Pancreas (tissue), 10 donors: ENCODE data around the gene NSD1. TPM values are rescaled to one million over a fixed set of nuclear protein-coding genes. Genes with fewer than 3 reads are reported as not detected.
A peak's percentile ranks its signal among the peaks of the same experiment; 100 is the strongest.

ENCODE experiments used
- ATAC-seq, 4 donors: fragments of 200-7000 bp; cut with Tn5 transposase; one replicate each; pipeline versions ENCODE4 v1.8.0 to v1.9.1; 2020; ENCODE audit warnings: mild to moderate bottlenecking in 4 of 4, moderate library complexity in 4 of 4
- DNase-seq, 6 donors: peaks; one replicate each; pipeline ENCODE4 v3.0.0-alpha.2; 2020
- FAIRE-seq: peaks from 2 replicates; lab custom pipeline; 2012; peaks lifted over from hg19 to GRCh38; lab: Jason Lieb, UNC
- H3K27ac ChIP-seq, 4 donors: fragments of 200-600 bp; sonication (generic); 1 replicate in 3 of 4; 2 replicates in 1 of 4; pipeline versions ENCODE4 v1.5.0 to v1.8.0; 2020
- H3K27me3 ChIP-seq, 4 donors: fragments of 200-600 bp; one replicate each; pipeline ENCODE4 v1.8.0; 2021
- H3K36me3 ChIP-seq, 3 donors: fragments of 200-600 bp; sonication (generic) in 1 of 3; one replicate each; pipeline versions ENCODE4 v1.5.0 to v1.8.0; 2020 to 2021
- H3K4me1 ChIP-seq, 3 donors: fragments of 200-600 bp; one replicate each; pipeline ENCODE4 v1.8.0; 2021
- H3K4me3 ChIP-seq, 4 donors: fragments of 200-600 bp; sonication (generic) in 2 of 4; one replicate each; pipeline versions ENCODE4 v1.5.0 to v1.8.0; 2020 to 2021
- H3K9me3 ChIP-seq, 4 donors: fragments of 200-600 bp; one replicate each; pipeline ENCODE4 v1.8.0; 2021
- WGBS, 2 donors: extraction: QIAGEN DNeasy Blood & Tissue Kit; methylation state at CpG; one replicate each; pipeline ENCODE4 v1.1.7; 2013; 5-methylcytosine and 5-hydroxymethylcytosine counted together
- intact Hi-C, 3 donors: fragments of 100-400 bp; cut with DNase I; formaldehyde crosslinking; loops; one replicate each; pipeline versions ENCODE4 v1.11.1 to v1.14.2; 2022
- polyA plus RNA-seq, 2 donors: library from polyadenylated mRNA; stranded (reverse); fragments of 200-250 nt; gene quantifications; one replicate each; pipeline ENCODE4 v1.2.3, GENCODE V29; 2013
- total RNA-seq, 6 donors: library from RNA; stranded (reverse); fragmentation: NEBNext Ultra II Directional in 4 of 6; extraction: Animal tissue kit (Norgen Biotek cat#: 25700) in 4 of 6; gene quantifications; one replicate each; pipeline versions ENCODE4 v1.2.1 to v1.2.4, GENCODE V29; 2021 to 2023
- TF ChIP-seq, protein P1 (sequence below), 4 donors: fragments of 200-600 bp; sonication (generic) in 3 of 4; IDR thresholded peaks; one replicate each; pipeline versions ENCODE4 v1.5.0 to v1.8.0; 2021; ENCODE audit warnings: antibody characterized with exemption in 4 of 4
- donor health status: healthy with polysubstance abuse.
- donor health status: DM: no; HTN: no; CAD: no; lungs with moderate emphysema.
- donor health status: DM: no; HTN: no; CAD: no.
- donor health status: control.
- donor health status: control.
- donor health status: Bipolar disorder and iron deficiency.
- donor health status: DM: yes; HTN: yes; CAD: no.
- donor health status: DM: no; HTN: no; CAD: no.
- donor health status: DM: no; HTN: no; CAD: no.
- donor health status: DM: yes; HTN: yes; CAD: no.

Gene NSD1
- total and polyA plus RNA-seq, 8 donors: 6.9 to 51.2 (median 33.5) TPM

DNA sequence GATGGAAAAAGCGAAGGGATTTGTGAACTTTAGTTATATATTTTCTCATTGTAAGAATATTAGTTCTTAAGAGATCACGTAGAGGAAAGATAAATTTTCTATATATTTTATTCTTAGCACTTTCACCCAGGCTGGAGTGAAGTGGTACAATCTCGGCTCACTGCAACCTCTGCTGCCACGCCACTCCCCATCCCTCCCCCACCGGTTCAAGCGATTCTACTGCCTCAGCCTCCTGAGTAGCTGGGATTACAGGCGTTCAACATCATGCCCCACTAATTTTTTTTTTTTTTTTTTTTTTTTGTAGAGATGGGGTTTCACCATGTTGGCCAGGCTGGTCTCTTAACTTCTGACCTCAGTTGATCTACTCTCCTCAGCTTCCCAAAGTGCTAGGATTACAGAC is 127.4 kb downstream of the NSD1 start:
- ATAC-seq: no peak
- Histone ChIP-seq H3K27me3 (no peaks in the 10 kb centered on the region), H3K9me3 (no peaks in the 10 kb centered on the region), H3K36me3 (peaks cover 0 to 31% (median 7%) of the 10 kb centered on the region in 3 donors), H3K4me1 (peaks cover 0 to 6% (median 0%) of the 10 kb centered on the region in 3 donors), H3K27ac (no peak overlapping the region), H3K4me3 (no peak overlapping the region)
- intact Hi-C loops: no loop called here
- TF ChIP-seq, protein P1, sequence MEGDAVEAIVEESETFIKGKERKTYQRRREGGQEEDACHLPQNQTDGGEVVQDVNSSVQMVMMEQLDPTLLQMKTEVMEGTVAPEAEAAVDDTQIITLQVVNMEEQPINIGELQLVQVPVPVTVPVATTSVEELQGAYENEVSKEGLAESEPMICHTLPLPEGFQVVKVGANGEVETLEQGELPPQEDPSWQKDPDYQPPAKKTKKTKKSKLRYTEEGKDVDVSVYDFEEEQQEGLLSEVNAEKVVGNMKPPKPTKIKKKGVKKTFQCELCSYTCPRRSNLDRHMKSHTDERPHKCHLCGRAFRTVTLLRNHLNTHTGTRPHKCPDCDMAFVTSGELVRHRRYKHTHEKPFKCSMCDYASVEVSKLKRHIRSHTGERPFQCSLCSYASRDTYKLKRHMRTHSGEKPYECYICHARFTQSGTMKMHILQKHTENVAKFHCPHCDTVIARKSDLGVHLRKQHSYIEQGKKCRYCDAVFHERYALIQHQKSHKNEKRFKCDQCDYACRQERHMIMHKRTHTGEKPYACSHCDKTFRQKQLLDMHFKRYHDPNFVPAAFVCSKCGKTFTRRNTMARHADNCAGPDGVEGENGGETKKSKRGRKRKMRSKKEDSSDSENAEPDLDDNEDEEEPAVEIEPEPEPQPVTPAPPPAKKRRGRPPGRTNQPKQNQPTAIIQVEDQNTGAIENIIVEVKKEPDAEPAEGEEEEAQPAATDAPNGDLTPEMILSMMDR (IDR thresholded peaks at IDR 0.05): no peak
- 91 to 93% methylated on average over 7 of the region's 7 CpGs for WGBS, 2 donors
- DNase-seq: no peak
- no peak for FAIRE-seq

DNA sequence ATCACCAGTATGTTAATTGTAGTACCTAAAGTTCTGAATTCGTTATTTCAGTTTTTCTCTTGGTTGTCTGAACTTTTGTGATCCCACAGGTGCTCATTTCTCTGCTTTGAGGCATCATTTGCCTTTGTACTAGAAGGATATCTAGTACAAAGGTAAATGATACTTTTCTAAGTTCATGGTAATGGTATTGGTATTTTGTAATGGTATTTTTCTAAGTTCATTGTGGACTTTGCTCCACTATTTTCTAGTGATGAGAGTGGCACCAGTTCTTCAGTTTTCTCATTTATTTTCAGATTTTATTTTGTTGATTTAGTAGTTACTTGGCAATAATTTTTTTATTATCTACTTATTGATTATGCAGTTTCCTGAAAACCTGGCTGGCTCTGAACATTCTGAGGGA is 127.9 kb downstream of the NSD1 start:
- H3K4me3 ChIP-seq: no peak overlapping the region
- no peaks in the 10 kb centered on the region for H3K9me3 ChIP-seq
- H3K4me1 ChIP-seq: peaks cover 0 to 6% (median 0%) of the 10 kb centered on the region in 3 donors
- WGBS, 2 donors: 63 to 66% methylated on average over 1 of the region's 1 CpG
- peak overlapping the region in 1 of 4 donors; percentile 15 for H3K27ac ChIP-seq
- peak in 1 of 4 donors; percentile 26 for ATAC-seq
- H3K36me3 ChIP-seq: peaks cover 5 to 37% (median 7%) of the 10 kb centered on the region in 3 donors
- DNase-seq: no peak
- no peak for FAIRE-seq
- no peaks in the 10 kb centered on the region for H3K27me3 ChIP-seq
- intact Hi-C loops: no loop called here
- TF ChIP-seq, protein P1 (IDR thresholded peaks at IDR 0.05): no peak

DNA sequence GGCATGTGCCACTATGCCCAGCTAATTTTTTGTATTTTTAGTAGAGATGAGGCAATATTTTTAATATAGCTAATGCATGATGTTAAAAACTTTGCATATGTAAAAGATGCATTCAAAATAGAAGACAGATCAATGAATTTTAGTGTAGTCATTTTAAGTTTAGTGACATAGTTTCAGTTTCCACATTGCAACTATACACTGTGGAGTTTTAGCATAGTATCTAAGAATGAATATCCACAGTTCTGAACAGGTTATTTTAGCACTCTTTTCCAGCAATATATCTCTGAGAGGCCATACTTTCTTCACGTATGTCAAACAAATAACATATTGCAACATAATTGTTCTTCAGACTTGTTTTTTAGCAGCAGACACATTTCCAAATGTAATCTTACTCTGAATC is 130.6 kb downstream of the NSD1 start:
- TF ChIP-seq, protein P1 (IDR thresholded peaks at IDR 0.05): no peak
- no peaks in the 10 kb centered on the region for H3K27me3 ChIP-seq
- H3K4me1 ChIP-seq: peaks cover 0 to 8% (median 6%) of the 10 kb centered on the region in 3 donors
- intact Hi-C loops: no loop called here
- H3K9me3 ChIP-seq: no peaks in the 10 kb centered on the region
- WGBS, 2 donors: 77 to 86% methylated on average over 1 of the region's 1 CpG
- ATAC-seq (no peak), FAIRE-seq (no peak), DNase-seq (no peak)
- peaks cover 3 to 27% (median 12%) of the 10 kb centered on the region in 3 donors for H3K36me3 ChIP-seq
- H3K27ac ChIP-seq: no peak overlapping the region
- no peak overlapping the region for H3K4me3 ChIP-seq

DNA sequence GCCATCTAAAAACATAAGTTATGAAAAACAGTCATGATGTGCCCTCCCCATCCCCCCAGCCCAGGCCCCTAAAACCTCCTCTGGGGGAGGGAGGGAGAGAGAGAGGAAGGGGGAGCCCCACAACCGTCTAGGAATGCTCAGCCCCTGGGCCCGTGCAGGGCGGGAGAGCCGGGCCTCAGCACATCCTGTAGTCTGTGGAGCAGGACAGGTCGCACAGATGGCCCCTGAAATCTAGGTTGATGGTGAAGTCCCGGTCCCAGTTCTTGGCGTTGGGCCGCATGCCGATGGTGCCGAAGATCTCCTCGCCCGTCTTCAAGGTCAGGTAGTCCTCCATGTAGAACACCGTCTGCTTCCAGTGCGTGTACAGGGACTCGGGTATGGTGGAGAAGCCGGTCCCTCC is 131.8 kb downstream of the NSD1 start:
- H3K4me1 ChIP-seq: peaks cover 9 to 17% (median 14%) of the 10 kb centered on the region in 3 donors
- peaks cover 3 to 18% (median 12%) of the 10 kb centered on the region in 3 donors for H3K36me3 ChIP-seq
- TF ChIP-seq, protein P1 (IDR thresholded peaks at IDR 0.05): no peak
- 95 to 96% methylated on average over 16 of the region's 16 CpGs for WGBS, 2 donors
- FAIRE-seq: no peak
- intact Hi-C loops: no loop called here
- no peaks in the 10 kb centered on the region for H3K27me3 ChIP-seq
- DNase-seq: no peak
- no peaks in the 10 kb centered on the region for H3K9me3 ChIP-seq
- no peak for ATAC-seq
- no peak overlapping the region for H3K4me3 ChIP-seq
- H3K27ac ChIP-seq: no peak overlapping the region

DNA sequence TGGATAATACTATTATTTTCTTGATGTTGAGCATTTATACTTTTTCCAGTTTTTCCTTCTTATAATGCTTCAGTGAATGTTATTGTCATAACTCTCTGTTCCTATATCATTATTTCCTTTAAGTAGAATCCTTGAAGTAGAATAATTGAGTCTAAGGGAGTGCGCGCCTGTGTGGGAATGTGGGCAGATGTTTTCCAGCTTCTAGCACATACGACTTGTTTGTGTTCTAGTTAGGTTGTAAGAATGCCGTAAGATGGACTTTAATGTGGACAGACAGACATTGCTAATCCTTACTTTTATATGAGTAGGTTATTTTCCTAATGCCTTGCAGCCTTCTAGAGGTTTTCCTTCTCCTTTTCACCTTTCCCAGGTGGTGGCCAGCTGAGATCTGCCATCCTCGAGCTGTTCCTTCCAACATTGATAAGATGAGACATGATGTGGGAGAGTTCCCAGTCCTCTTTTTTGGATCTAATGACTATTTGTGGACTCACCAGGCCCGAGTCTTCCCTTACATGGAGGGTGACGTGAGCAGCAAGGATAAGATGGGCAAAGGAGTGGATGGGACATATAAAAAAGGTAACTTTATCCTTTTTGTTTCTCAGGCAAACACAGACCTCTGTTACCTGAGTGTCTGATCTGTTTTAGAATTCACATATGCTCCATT is 135.8 kb downstream of the NSD1 start:
- H3K4me1 ChIP-seq: peaks cover 8 to 27% (median 19%) of the 10 kb centered on the region in 3 donors
- no peaks in the 10 kb centered on the region for H3K27me3 ChIP-seq
- peak; percentile 73 to 84 (median 76) for ATAC-seq
- FAIRE-seq: no peak
- H3K36me3 ChIP-seq: peaks cover 0 to 20% (median 18%) of the 10 kb centered on the region in 3 donors
- DNase-seq: peak in 4 of 6 donors; percentile 35 to 58 (median 50)
- TF ChIP-seq, protein P1 (IDR thresholded peaks at IDR 0.05): no peak
- intact Hi-C loops: no loop called here
- WGBS, 2 donors: 43 to 44% methylated on average over 7 of the region's 7 CpGs
- H3K9me3 ChIP-seq: no peaks in the 10 kb centered on the region
- H3K27ac ChIP-seq: peak overlapping the region; percentile 47 to 71 (median 65)
- no peak overlapping the region for H3K4me3 ChIP-seq
